ENCODE results near the gene STAT4.

Gene STAT4

DNA sequence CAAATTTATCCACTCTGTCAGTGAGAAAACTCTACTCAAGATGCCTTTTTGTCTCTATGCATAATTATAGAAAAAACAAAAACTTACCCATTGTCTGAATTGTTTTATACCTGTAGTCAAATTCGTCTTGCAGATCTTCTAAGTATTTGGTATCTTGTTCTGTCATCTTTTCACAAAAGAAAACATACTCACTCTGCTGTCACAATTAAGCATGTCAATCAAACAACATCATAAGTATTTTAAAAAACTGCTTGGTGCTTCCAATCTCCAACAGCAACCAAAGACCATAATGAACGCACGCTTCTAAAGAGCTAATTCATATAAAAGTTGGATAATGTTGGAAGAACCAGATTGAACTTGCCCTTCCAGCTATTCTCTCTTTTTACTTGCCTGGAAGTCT, 81.2 kb downstream of the STAT4 start:
- peaks cover 11% of the 10 kb centered on the region; the same call in 1 of the 2 replicates for H3K4me1 ChIP-seq (ENCODE audit: control insufficient read depth, insufficient read depth, low read length)
- H3K36me3 ChIP-seq (ENCODE audit: control insufficient read depth in 2 of 2, insufficient read depth in 1 of 2, low read length in 2 of 2) = no peaks in the 10 kb centered on the region
- ChIA-PET CTCF (interaction anchor here (0.8 kb wide), 1 partner anchor 1317 kb away, joined by 3 read pairs; no protein-coding TSS in a partner anchor), POLR2A (no interaction called here)
- H3K9me3 ChIP-seq (ENCODE audit: control insufficient read depth, insufficient read depth, low read depth, low read length) = no peaks in the 10 kb centered on the region
- no peak overlapping the region for H3K4me3 ChIP-seq (ENCODE audit: low read depth, low read length)
- TF ChIP-seq, protein P1, sequence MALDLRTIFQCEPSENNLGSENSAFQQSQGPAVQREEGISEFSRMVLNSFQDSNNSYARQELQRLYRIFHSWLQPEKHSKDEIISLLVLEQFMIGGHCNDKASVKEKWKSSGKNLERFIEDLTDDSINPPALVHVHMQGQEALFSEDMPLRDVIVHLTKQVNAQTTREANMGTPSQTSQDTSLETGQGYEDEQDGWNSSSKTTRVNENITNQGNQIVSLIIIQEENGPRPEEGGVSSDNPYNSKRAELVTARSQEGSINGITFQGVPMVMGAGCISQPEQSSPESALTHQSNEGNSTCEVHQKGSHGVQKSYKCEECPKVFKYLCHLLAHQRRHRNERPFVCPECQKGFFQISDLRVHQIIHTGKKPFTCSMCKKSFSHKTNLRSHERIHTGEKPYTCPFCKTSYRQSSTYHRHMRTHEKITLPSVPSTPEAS (tag by site-specific recombination; IDR thresholded peaks at IDR 0.05) = no peak
- no peak for TF ChIP-seq ZFP41 (tag by site-specific recombination; IDR thresholded peaks at IDR 0.05; ENCODE audit: borderline replicate concordance)
- TF ChIP-seq ZNF600 (tag by site-specific recombination; IDR thresholded peaks at IDR 0.05) = no peak
- H3K27ac ChIP-seq (ENCODE audit: extremely low read depth, low read depth, low read length) = no peak overlapping the region

DNA sequence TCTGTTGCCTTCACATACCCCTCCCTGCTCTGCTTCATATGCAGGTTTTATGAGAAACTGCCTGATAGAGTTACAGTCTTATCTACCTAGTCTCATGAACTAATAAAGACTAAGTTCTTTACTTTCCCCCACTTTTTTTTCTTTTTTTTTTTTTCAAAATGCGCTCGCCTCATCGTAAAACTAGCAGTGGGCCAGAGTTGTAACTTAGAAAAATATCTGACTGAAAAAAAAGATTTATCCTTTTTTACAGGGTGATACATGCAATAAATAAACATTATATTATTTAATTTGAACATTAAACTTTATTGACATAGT, 83.9 kb downstream of the STAT4 start:
- peaks cover 13% of the 10 kb centered on the region; the same call in 1 of the 2 replicates for H3K4me1 ChIP-seq (ENCODE audit: control insufficient read depth, insufficient read depth, low read length)
- no peaks in the 10 kb centered on the region for H3K36me3 ChIP-seq (ENCODE audit: control insufficient read depth in 2 of 2, insufficient read depth in 1 of 2, low read length in 2 of 2)
- ChIA-PET POLR2A (no interaction called here), CTCF (interaction anchor here (1.1 kb wide), 1 partner anchor 15 kb away, joined by 4 read pairs; no protein-coding TSS in a partner anchor)
- H3K27ac ChIP-seq (ENCODE audit: extremely low read depth, low read depth, low read length) = no peak overlapping the region
- H3K9me3 ChIP-seq (ENCODE audit: control insufficient read depth, insufficient read depth, low read depth, low read length) = no peaks in the 10 kb centered on the region
- no peak overlapping the region for H3K4me3 ChIP-seq (ENCODE audit: low read depth, low read length)
- no peak for TF ChIP-seq ZNF670 (tag by site-specific recombination; IDR thresholded peaks at IDR 0.05; ENCODE audit: low read depth)
- TF ChIP-seq ZNF621 (tag by site-specific recombination; IDR thresholded peaks at IDR 0.05) = no peak
- TF ChIP-seq, protein P2, sequence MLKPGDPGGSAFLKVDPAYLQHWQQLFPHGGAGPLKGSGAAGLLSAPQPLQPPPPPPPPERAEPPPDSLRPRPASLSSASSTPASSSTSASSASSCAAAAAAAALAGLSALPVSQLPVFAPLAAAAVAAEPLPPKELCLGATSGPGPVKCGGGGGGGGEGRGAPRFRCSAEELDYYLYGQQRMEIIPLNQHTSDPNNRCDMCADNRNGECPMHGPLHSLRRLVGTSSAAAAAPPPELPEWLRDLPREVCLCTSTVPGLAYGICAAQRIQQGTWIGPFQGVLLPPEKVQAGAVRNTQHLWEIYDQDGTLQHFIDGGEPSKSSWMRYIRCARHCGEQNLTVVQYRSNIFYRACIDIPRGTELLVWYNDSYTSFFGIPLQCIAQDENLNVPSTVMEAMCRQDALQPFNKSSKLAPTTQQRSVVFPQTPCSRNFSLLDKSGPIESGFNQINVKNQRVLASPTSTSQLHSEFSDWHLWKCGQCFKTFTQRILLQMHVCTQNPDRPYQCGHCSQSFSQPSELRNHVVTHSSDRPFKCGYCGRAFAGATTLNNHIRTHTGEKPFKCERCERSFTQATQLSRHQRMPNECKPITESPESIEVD (tag by site-specific recombination; IDR thresholded peaks at IDR 0.05) = peak; percentile 68
- TF ChIP-seq TCF7L2 (IDR thresholded peaks at IDR 0.05; ENCODE audit: borderline replicate concordance, low read depth, low read length) = no peak
- peak; percentile 18 for TF ChIP-seq ZNF335 (tag by site-specific recombination; conservative IDR thresholded peaks at IDR 0.05)
- 0 out of 2 replicates have a peak, but pooled peaks have one; percentile 11 for TF ChIP-seq ZXDB (tag by site-specific recombination; IDR thresholded peaks at IDR 0.05)
- TF ChIP-seq ZNF560 (tag by site-specific recombination; IDR thresholded peaks at IDR 0.05; ENCODE audit: borderline replicate concordance) = no peak

DNA sequence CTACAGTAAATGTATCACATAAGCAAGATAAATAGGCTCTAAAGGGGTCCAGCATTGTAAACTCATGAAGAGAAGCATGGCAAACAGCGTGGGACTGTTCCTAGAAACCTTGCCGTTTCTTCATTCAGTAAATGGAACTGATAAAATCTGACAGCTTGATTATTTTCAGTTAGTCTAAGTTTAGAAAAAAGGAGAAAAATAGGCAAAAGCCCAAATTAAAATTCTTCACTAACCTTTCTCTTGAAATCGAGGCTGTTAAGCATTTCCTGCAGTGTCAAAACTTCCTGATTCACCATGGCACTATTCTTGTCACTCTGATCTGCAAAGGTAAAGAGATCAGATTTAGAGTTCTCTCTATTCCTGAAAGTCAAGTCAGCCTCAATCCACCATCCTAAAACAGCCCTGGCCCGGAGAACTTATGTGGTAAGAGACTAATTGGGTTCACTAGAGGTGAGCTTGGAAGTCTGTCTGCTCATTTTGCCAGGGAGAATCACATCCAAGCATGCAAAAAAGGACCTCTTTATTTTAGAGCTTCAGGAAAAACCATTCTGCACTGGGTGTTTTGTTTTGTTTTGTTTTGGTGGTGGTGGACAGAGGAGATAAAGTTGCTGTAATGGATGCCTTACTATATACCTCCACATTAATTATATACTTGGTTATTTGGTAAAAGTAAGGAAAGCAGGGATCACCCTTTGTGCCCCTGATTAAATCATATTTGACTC, 84.4 kb downstream of the STAT4 start:
- Histone ChIP-seq H3K36me3 (ENCODE audit: control insufficient read depth in 2 of 2, insufficient read depth in 1 of 2, low read length in 2 of 2) (no peaks in the 10 kb centered on the region), H3K9me3 (ENCODE audit: control insufficient read depth, insufficient read depth, low read depth, low read length) (no peaks in the 10 kb centered on the region), H3K4me3 (ENCODE audit: low read depth, low read length) (no peak overlapping the region), H3K4me1 (ENCODE audit: control insufficient read depth, insufficient read depth, low read length) (peaks cover 13% of the 10 kb centered on the region; the same call in 1 of the 2 replicates), H3K27ac (ENCODE audit: extremely low read depth, low read depth, low read length) (0 out of 2 replicates have a peak overlapping the region, but pooled peaks have one; percentile 32)
- ChIA-PET POLR2A (no interaction called here), CTCF (interaction anchor here (1.1 to 2.3 kb wide), 2 partner anchors 15 to 89 kb away, joined by 4 to 12 read pairs; no protein-coding TSS in a partner anchor)
- TF ChIP-seq KLF7 (tag by site-specific recombination; IDR thresholded peaks at IDR 0.05; ENCODE audit: borderline replicate concordance) = no peak
- peak; percentile 57; the same call in 1 of the 2 replicates for TF ChIP-seq ZBTB17 (tag by site-specific recombination; IDR thresholded peaks at IDR 0.05)
- no peak for TF ChIP-seq ZNF76 (tag by site-specific recombination; IDR thresholded peaks at IDR 0.05; ENCODE audit: borderline replicate concordance, low read depth)
- TF ChIP-seq, protein P3, sequence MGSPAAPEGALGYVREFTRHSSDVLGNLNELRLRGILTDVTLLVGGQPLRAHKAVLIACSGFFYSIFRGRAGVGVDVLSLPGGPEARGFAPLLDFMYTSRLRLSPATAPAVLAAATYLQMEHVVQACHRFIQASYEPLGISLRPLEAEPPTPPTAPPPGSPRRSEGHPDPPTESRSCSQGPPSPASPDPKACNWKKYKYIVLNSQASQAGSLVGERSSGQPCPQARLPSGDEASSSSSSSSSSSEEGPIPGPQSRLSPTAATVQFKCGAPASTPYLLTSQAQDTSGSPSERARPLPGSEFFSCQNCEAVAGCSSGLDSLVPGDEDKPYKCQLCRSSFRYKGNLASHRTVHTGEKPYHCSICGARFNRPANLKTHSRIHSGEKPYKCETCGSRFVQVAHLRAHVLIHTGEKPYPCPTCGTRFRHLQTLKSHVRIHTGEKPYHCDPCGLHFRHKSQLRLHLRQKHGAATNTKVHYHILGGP (tag by site-specific recombination; IDR thresholded peaks at IDR 0.05) = peak; percentile 51
- no peak for TF ChIP-seq ZNF624 (tag by site-specific recombination; IDR thresholded peaks at IDR 0.05)
- no peak for TF ChIP-seq ZNF175 (tag by site-specific recombination; IDR thresholded peaks at IDR 0.05)
- TF ChIP-seq, protein P4, sequence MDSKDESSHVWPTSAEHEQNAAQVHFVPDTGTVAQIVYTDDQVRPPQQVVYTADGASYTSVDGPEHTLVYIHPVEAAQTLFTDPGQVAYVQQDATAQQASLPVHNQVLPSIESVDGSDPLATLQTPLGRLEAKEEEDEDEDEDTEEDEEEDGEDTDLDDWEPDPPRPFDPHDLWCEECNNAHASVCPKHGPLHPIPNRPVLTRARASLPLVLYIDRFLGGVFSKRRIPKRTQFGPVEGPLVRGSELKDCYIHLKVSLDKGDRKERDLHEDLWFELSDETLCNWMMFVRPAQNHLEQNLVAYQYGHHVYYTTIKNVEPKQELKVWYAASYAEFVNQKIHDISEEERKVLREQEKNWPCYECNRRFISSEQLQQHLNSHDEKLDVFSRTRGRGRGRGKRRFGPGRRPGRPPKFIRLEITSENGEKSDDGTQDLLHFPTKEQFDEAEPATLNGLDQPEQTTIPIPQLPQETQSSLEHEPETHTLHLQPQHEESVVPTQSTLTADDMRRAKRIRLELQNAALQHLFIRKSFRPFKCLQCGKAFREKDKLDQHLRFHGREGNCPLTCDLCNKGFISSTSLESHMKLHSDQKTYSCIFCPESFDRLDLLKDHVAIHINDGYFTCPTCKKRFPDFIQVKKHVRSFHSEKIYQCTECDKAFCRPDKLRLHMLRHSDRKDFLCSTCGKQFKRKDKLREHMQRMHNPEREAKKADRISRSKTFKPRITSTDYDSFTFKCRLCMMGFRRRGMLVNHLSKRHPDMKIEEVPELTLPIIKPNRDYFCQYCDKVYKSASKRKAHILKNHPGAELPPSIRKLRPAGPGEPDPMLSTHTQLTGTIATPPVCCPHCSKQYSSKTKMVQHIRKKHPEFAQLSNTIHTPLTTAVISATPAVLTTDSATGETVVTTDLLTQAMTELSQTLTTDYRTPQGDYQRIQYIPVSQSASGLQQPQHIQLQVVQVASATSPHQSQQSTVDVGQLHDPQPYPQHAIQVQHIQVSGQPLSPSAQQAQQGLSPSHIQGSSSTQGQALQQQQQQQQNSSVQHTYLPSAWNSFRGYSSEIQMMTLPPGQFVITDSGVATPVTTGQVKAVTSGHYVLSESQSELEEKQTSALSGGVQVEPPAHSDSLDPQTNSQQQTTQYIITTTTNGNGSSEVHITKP (tag by site-specific recombination; IDR thresholded peaks at IDR 0.05) = peak; percentile 94
- peak; percentile 83 for TF ChIP-seq ZNF335 (tag by site-specific recombination; conservative IDR thresholded peaks at IDR 0.05)
- TF ChIP-seq KLF1 (tag by site-specific recombination; IDR thresholded peaks at IDR 0.05) = no peak
- TF ChIP-seq, protein P5, sequence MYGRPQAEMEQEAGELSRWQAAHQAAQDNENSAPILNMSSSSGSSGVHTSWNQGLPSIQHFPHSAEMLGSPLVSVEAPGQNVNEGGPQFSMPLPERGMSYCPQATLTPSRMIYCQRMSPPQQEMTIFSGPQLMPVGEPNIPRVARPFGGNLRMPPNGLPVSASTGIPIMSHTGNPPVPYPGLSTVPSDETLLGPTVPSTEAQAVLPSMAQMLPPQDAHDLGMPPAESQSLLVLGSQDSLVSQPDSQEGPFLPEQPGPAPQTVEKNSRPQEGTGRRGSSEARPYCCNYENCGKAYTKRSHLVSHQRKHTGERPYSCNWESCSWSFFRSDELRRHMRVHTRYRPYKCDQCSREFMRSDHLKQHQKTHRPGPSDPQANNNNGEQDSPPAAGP (tag by site-specific recombination; IDR thresholded peaks at IDR 0.05) = no peak
- TF ChIP-seq ZNF366 (tag by site-specific recombination; conservative IDR thresholded peaks at IDR 0.05) = no peak
- no peak for TF ChIP-seq SP7 (tag by site-specific recombination; IDR thresholded peaks at IDR 0.05)
- TF ChIP-seq ZNF350 (tag by site-specific recombination; IDR thresholded peaks at IDR 0.05) = no peak

Measured in HEK293 (cell line).